HG03558 (cell line): ENCODE measurements around the gene PPP1R8.
A peak's percentile ranks its signal among the peaks of the same experiment; 100 is the strongest.
"Not testable (repeated sequence)": the region's sequence is repeated elsewhere in the genome, so short reads cannot be mapped to it uniquely, and the experiment has no call there.

Source experiments
- ATAC-seq: cut with Tn5 transposase; IDR thresholded peaks from one replicate; pipeline ENCODE4 v1.9.1; 2021; ENCODE audit warnings: moderate number of reproducible peaks; ENCODE audit not compliant: unreplicated experiment; ENCODE audit errors: extremely low read depth

PPP1R8 gene

DNA sequence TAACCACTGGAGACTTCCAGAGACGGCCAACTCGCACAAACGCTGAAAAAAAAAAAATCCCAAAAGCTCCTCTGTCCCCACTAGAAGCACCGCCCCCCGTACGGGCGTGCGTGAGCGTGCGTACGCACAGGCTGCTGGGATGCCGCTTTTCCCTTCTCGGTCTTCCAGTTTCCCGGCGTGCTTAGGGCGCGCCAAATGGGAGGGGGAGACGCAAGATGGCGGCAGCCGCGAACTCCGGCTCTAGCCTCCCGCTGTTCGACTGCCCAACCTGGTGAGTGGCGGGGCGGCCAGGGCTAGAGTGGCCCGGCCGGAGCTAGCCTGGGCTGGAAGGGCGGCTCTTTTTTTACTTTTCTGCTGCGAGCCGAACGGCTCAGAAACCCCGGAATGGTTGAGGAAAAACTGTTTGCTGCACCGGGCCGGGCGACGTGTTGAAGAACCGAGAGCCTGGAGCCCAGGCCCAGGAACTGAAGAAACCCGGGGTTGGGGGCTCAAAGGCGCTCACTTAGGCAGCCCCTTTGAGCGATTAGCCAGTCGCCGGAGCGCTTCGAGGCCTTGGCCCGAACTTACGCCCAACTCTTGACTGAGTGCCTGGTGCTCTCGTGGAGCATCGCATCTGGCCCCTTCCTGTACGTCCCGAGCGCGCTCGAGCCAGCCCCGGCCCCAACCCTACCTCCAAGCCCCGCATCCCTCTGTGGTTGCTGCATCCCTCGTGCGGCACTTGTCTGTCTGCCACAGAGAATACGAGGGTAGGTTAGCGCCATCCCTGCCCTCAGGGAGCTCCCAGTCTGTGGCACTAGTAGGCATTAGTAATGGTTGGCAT is at the start of gene PPP1R8:
PPP1R8 (plus strand) TSS at position 162 of the 820 bp plus-strand sequence; CDS start at position 216, 54 bp downstream.
- ATAC-seq: peak; percentile 71

DNA sequence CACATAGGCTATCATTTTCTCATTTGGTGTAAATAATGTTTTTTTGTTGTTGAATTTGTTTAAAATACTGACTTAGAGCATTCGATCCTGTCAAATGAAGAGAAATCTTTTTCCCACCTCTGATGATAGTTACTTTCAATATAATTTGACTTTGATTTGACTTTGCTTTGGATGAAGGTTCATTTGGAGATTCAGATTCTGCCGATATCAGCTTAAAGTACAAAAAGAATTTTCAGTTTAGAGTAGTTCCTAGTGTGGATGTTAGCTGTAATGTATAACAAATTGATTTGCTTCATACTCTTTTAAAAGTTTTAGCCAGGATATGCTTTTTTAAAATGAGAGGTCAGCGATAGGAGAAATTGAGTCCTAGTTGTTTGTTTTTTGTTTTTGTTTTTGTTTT is 47.6 kb upstream of the PPP1R8 start:
- ATAC-seq: no peak

DNA sequence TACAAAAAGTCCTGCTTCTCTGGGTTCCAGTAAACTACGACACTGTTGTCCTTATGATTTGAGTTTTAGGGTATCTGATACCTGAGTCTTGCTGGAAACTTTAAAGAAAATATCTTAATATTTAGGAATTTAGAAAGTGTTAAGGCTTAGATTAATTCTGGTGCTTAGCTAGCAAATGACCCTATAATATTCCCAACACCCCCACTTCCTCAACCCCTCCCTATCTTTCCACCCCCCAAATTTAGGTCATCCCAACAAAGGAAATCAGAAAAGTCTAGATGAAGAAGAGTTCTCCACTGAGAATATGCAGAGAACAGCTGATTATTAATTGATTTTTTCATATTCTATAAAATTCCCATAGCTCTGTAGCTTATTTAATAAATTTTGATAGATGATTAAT is 45.9 kb upstream of the PPP1R8 start:
- ATAC-seq: no peak

DNA sequence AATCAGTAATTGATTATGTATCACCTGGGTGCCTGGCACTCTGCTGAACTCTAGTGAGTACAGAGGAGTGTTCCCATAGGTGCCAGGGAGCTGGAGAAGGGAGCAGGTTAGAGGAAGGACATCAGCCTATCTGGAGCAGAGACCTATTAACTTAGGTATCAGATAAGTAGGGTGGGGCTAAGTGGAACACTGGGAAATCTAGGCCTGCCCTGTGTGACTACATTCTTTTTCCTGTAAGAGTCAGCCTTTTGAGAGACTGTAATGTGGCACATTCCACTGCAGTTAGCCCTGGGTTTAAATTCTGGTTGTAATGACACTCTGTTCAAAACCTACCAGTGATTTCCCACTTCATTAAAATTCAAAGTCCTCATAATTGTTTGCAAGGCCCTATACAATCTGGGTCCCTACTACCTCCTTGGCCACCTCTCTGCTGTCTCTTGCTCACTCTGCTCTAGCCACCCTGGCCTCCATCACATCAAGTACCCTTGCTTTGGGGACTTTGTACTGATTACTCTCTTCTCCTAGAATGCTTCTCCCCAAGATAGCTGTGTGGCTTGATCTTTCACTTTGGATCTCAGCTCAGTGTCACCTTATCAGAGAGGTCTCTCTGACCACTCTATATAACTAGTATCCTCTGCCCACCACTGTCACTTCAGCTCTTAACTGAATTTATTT is 44.7 kb upstream of the PPP1R8 start:
- no peak for ATAC-seq

DNA sequence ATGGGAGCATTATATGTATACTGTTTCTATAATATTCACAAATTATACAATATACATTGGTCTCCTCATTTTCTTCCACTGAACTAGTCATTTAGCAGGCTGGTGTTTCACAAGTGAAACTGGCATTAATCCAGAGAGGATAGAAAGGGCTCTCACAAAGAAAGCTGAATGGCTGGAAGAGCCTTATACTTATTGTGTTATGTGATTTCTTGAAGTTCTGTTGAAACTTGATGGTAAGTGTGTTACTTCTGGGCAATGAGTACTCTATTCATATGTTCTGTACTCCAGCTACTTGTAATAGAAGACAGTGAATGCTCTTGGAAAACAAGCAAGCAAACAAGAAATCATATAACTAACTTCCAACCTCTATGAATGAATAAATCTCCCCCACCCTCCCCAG is 42.7 kb upstream of the PPP1R8 start:
- no peak for ATAC-seq

DNA sequence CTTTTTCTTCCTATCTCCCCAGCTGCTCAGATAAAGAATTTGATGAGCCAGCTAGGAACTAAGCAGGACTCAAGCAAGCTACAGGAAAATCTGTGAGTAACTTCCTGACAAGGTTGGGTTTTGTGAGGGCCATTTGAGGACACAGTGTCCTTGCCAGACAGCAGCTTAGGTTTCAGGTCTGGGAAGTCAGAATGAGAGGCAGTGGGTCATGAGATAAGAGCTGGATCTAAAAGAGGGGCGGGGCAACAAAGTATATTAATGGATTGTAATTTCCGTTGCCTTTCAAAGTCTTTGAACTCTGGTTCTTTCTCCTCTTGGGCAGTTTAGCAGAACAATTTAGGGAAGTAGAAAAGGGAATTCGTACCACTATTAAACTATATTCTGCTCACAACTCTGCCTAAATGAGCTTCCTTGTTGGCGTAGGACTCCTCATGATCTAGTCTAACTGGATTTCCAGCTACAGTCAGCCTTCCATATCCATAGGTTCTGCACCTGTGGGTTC is 41.0 kb upstream of the PPP1R8 start:
- ATAC-seq: no peak

DNA sequence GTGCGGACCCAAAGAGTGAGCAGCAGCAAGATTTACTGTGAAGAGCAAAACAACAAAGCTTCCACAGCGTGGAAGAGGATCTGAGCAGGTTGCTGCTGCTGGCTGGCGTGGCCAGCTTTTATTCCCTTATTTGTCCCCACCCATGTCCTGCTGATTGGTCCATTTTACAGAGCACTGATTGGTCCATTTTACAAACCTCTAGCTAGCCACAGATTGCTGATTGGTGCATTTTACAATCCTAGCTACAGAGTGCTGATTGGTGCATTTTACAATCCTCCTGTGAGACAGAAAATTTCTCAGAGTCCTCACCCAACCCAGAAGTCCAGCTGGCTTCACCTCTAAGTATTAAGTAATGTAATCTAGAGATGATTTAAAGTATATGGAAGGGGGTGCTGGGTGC is 40.3 kb upstream of the PPP1R8 start:
- ATAC-seq: not testable (repeated sequence)

DNA sequence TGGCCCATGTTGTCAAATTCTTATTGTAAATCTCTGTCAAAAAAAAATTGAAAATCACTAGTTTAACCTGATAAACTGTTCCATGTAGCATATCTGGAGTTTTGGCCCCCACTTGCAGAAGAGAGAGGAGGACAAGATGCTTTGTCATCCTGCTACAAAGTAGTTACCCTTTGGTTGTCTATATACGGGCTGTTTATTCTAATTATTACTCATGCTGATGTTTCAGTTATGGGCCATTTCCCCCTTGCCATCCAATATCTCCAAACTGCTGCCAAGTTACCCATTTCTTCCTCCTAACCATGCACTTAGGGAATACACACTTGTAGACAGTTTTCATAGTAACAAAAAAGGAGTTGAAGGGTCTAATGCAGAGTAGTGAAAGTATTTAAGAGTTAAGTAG is 35.0 kb upstream of the PPP1R8 start:
- ATAC-seq: no peak

DNA sequence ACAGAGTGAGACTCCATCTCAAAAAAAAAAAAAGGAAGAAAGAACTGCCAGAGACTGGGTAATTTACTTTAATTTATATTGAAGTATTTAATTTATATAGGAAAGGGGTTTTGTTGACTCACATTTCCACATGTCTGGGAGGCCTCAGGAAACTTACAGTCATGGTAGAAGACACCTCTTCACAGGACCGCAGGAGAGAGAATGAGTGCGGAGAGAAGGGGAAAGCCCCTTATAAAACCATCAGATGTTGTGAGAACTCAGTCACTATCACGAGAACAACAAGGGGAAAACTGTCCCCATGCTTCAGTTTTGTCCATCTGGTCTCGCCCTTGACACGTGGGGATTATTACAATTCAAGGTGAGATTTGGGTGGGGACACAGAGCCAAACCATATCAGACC is 25.8 kb upstream of the PPP1R8 start:
- ATAC-seq: no peak

DNA sequence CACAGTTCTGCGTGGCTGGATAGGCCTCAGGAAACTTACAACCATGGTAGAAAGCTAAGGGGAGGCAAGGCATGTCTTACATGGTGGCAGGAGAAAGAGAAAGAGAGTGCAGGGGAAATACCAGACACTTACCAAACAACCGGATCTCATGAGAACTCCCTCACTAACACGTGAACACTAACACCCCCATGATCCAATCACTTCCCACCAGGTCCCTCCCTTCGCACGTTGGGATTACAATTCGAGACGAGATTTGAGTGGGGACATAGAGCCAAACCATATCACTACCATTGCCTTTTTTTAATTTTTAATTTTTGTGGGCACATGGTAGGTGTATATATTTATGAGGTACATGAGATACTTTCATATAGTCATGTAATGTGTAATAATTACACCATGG is 23.8 kb upstream of the PPP1R8 start:
- no peak for ATAC-seq

DNA sequence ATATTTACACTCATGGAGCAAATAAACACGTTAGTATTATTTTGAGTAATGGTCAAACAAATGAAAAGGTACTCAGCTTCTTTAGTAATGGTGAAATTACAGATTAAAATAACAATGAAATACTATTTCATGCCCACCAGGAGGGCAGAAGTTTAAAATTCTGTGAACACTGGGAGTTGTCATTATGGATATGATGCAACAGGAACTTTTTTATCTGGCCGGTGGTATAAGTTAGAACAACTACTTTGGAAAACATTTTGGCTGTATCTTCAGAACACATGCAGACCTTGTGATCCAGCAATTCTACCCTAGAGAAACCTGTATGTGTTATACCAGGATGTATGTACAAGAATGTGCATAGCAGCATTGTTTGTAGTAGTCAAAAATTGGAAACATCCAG is 23.2 kb upstream of the PPP1R8 start:
- no peak for ATAC-seq

DNA sequence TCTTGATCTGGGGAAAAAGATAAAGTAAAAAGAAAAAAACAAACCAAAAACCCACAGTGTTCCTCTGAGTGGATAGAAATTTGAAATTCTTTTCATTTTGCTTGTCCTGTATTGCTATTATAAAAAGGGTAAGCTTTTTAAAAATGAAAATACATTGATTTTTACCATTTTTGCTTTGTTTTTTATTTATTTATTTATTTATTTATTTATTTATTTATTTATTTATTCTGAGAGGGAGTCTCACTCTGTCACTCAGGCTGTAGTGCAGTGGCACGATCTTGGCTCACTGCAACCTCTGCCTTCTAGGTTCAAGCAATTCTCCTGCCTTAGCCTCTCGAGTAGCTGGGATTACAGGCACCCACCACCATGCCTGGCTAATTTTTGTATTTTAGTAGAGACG is 22.5 kb upstream of the PPP1R8 start:
- ATAC-seq: not testable (repeated sequence)

DNA sequence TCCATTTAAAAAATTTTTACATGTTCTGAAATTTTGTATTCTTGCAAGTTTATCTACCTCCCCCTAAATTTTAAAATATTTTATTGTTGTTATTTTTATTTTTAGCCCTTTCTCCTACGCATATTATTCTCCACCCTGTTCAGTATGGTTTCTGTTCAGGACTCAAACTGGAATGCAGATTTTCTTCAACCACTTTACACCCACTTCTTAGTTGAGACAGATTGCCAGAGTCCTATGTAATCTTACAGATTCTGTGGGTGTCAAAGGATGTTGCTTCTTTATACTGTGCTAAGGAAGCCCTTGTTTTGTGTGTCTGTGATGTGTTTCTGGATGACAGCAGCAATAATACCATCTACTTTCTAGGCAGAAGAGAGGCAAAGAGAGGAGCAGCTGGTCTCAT is 20.7 kb upstream of the PPP1R8 start:
- ATAC-seq: no peak

DNA sequence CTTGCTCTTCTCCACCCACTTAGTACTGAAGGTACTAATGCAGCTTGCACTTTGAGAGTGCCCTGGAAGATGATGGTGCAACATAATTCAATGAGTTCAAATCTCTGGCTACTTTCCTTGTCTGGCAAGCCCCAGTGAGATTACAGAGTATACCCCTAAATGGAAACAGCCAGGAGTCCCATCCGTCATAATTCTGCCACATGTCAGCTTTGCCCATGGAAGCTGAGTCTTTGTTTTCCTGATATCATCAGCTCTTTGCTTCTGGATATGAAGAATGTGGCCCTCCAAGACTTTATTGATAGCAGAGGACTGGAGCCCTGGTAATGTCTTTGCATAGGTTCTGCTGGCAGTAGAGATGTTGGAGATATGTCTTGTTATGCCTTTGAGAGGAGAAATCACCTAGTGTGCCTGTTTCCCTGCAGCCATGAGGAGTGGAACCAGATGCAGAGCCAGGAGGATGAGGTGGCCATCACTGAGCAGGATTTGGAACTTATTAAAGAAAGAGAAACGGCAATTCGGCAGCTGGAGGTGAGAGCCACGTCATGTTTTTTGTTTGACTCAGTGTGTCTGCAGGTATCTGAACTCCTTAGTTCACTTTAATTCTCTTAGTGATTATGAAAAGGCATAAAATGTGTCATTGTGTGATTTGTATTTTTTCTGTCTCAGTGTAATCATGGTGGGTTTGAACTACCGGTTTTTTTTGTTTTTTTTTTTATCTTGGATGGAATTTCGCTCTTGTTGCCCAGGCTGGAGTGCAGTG is 18.7 kb upstream of the PPP1R8 start:
- ATAC-seq: no peak

DNA sequence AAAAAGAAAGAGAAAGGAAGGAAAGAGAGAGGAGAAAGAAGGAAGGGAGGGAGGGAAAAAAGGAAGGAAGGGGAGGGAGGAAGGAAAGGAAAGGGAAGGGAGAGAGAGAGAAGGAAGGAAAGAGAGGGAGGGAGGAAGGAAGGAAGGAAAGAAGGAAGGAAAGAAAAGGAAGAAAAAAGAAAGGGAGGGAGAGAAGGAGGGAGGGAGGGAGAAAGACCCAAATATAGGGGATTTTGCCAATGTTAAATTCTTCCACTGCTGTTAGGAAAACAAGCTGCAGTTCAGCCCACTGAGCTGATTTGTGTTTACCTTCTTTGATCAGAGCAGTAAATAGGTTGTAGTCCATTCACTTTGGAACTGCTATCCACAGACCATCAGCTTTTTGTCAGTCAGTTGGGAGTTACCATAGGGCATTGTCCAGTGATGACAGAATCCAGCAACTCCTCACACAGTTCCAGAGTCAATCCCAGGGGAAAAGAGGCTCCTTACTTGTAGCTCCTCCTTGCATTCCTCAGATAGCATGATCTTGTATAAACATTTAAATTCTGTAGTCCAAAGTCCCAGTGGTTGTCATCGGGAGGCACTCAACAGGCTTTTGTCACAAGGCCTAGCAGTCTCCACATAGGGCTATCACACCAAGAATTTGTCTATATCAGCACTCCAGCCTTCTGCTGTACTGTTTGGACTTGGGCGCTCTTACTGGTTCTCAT is 13.5 kb upstream of the PPP1R8 start:
- ATAC-seq: no peak

DNA sequence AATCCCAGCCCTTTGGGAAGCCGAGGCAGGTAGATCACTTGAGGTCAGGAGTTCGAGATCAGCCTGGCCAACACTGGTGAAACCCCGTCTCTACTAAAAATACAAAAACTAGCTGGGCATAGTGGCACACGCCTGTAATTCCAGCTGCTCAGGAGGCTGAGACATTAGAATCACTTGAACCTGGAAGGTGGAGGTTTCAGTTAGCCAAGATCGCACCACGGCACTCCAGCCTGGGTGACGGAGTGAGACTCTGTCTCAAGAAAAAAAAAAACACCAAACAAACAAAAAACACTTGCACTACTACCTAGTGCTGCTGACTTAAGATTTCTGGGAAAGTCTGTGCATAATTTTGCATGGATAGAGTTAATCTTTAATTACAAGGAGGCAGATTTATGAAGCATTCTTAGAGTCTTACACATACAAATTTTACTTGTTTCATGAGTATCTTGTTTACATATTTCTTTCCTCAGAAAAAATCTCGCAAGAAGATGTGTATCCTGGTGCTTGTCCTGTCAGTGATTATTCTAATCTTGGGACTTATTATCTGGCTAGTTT is 8.7 kb upstream of the PPP1R8 start:
- no peak for ATAC-seq

DNA sequence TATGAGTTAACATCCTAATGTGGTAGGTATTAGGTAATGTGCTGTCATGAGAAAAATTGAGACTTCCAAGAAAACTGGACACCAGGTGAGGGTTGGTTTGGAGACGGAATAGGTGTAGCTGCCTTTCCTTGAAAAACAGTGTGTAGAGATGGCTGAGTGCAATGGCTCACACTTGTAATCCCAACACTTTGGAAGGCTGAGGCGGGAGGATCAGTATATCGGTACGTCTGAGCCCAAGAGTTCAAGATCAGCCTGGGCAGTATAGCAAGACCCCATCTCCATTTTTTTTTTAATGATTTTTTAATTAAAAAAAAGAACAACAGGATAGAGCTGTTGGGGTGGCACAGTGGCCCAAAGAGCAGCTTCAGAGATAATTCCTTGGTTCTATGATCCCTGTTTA is 6.8 kb upstream of the PPP1R8 start:
- no peak for ATAC-seq

DNA sequence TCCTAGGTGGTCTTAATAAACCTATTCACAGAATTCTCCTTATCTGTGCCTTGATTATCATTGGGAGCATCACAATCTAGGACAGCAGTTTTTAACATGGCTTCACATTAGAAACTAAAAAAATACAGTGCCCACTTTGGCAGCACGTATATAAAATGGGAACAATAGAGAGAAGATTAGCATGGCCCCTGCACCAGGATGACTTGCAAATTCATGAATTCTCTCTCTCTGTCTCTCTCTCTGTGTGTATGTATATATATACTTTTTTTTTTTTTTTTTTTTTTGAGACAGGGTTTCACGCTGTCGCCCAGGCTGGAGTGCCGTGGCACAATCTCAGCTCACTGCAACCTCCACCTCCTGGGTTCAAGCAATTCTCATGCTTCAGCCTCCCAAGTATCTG is 6.2 kb upstream of the PPP1R8 start:
- no peak for ATAC-seq

DNA sequence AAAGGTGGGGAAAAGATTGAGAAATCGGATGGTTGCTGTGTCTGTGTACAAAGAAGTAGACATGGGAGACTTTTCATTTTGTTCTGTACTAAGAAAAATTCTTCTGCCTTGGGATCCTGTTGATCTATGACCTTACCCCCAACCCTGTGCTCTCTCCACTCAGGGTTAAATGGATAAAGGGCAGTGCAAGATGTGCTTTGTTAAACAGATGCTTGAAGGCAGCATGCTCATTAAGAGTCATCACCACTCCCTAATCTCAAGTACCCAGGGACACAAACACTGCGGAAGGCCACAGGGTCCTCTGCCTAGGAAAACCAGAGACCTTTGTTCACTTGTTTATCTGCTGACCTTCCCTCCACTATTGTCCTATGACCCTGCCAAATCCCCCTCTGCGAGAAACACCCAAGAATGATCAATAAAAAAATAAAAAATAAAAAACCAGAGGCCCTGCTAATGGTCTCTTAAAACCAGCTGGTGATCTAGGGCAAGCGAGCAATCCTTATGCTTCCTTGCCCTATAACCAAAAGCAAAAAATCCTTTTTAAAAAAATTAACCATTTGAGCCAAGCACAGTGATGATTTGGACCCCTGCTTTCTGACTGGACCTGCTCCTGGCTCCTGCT is 1.1 kb upstream of the PPP1R8 start:
- not testable (repeated sequence) for ATAC-seq
